Lung microvascular endothelial cell (primary cell): ENCODE data around the gene LIAS. TPM values are rescaled to one million over a fixed set of nuclear protein-coding genes. Genes with fewer than 3 reads are reported as not detected.
A peak's percentile ranks its signal among the peaks of the same experiment; 100 is the strongest.
"Not testable (repeated sequence)": the region's sequence is repeated elsewhere in the genome, so short reads cannot be mapped to it uniquely, and the experiment has no call there.

Experiments used
- DNase-seq, 2 donors: peaks; one replicate each; pipeline versions ENCODE4 v3.0.0 to v3.0.0-alpha.2; 2010; ENCODE audit warnings: low read depth in 2 of 2
- total RNA-seq: library from RNA; depleted of rRNA; stranded (reverse); fragments of >200 nt; gene quantifications from 2 replicates; pipeline ENCODE4 v1.2.1, GENCODE V29; 2014

LIAS gene
- total RNA-seq, 1 donor from 2014 or later = 2.6 TPM

DNA sequence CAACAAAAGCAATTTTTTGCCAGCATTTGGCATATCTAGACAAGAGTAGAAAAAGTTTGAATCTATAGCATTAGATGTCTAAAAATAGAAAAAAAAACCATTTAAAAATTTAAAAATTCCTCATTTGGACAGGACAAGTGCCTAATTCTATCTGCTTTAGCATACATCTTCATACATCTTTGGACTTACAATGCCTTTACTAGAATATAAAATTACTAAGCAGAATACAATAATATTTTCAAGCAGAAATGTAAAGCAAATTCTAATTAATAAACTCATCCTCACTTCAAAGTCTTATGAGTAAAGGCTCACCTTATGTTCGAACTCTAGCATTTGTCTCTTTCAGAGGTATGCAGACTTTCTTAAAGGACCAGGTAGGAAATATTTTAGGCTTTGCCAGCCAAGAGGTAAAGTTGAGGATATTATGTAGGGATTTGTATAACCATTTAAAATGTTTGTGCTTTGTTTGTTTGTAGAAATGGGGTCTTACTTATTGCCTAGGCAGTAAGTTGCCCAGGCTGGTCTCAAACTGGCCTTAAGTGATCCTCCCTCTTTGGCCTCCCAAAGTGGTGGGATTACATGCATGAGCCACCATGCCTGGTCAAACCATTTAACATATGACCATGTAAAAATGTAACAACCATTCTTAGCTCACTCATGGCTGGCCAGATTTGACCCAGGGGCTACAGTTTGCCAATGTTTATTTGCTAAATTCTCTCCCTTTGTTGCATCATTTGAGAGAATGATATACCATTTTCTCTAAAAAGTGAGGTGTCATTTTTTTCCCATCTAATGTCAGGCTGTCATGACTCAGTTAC is 39.3 kb downstream of the LIAS start:
- no peak for DNase-seq

DNA sequence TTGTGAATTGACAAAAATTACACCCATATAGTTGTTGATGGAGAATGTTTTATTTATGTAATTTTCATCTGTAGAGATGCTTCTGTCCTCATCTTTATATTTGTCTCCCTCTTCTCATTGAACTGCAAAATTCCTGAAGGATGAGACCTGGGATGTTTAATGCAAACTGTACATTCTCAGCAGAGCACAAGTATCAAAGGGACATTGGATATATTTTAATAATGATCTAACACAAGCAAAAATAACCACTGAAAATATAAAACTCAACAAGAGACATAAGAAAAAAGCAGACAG is 39.8 kb downstream of the LIAS start:
- no peak for DNase-seq

DNA sequence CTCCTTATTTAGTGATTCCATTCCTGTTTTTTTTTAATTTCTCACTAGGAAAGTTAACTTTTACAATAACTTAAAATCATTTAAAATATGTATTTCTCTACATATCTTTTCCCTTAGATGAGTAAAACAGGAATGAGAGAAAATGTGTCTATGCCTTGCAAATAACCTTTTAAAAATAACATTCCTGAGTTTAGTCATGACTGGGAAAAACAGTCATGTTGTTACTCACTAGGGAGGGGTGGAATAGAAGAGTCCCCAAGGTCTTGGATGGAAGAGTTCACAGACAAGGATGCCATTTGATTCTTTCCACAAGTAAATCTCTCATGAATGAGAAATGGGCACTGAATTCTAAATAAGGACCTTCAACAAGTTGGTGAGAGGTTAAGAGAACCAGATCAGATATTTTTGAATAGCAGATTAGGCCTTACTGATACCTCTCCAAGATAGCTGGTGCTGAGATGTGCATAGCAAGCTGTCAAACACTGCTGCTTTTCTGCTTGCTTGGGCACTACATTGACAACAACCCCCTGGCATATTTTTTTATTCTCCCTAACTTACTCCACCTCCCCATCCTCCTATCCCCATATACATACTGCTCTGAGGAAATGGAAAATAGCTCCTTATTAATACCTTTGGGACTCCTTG is 43.3 kb downstream of the LIAS start:
- peak in 1 of 2 donors; percentile 16 for DNase-seq

DNA sequence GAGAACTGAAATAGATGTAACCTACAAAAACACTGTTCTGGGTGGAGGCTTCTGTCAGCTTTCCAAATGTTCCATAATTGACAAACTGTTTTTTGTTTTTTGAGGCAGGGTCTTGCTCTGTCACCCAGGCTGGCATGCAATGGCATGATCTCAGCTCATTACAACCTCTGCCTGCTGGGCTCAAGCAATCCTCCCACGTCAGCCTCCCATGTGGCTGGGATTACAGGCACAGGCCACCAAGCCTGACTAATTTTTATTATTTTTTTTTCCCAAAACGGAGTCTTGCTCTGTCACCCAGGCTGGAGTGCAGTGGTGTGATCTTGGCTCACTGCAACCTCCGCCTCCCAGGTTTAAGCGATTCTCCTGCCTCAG is 43.8 kb downstream of the LIAS start:
- DNase-seq = not testable (repeated sequence)

DNA sequence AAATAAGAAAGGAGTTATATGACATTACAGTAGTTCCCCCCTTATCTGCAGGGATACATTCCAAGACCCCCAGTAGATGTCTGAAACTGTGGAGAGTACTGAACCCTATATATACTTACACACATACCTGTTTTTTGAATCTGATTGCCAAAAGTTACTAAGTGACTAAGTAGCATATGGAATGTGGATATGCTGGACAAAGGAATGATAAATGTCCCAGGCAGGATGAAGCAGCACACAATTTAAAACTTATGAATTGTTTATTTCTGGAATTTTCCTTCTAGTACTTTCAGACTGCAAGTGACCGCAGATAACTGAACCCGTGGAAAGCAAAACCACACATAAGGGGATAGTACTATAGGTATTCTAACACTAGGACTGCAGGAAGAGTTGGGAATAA is 45.7 kb downstream of the LIAS start:
- DNase-seq = no peak

DNA sequence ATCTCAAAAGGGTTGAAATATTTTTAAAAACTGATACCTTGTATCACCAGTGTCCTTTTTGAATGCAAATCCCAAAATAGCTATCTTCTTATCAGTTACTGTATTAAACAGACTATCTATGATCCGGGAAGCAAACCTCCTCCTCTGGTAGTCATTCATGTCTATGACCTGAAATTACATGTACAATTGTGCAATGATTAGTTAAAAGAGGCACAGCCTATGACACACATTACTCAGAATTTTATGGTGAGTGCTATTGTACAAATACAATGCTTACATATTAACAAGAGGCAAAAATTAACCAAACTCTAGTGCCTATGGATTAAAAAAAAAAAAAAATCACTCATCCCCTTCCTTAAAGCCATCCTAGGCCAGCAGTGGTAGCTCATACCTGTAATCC is 46.7 kb downstream of the LIAS start:
- no peak for DNase-seq

DNA sequence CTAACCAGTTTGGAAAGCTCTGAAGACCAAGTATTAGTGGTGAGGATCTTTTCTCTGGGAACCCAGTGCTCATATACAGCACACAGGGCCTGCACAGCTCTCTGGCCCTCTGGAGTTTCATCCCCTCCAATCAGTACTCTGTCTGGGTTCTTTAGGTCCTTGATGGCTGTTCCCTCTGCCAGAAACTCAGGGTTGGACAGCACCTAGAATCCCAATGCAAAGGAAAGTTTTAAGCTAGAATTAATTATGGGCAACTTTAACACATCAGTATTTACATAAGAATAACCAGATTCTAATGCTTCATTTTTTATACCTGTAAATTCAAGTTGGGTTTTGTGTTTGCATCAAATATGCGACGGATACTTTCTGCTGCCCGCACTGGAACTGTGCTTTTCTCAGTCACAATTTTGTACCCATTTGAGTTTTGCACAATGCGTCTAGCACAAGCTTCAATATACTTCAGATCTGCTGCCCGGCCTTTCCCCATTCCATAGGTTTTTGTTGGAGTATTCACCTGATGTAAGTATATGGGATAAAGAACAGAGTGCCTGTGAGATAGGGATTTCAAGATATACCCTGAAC is 51.6 kb downstream of the LIAS start:
- no peak for DNase-seq

DNA sequence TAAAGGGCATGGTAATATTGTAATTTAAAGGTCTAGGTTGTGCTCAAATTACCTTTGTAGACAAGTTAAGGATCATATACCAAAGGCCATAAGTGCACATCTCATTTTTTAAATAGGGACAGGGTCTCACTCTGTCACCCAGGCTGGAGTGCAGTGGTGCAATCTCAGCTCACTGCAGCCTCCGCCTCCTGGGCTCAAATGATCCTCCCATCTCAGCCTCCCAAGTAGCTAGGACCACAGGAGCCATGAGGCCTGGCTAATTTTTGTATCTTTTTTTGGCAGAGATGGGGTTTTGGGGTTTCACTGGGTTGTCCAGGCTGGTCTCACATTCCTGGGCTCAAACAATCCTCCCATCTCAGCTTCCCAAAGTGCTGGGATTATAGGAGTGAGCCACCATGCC is 55.4 kb downstream of the LIAS start:
- not testable (repeated sequence) for DNase-seq

DNA sequence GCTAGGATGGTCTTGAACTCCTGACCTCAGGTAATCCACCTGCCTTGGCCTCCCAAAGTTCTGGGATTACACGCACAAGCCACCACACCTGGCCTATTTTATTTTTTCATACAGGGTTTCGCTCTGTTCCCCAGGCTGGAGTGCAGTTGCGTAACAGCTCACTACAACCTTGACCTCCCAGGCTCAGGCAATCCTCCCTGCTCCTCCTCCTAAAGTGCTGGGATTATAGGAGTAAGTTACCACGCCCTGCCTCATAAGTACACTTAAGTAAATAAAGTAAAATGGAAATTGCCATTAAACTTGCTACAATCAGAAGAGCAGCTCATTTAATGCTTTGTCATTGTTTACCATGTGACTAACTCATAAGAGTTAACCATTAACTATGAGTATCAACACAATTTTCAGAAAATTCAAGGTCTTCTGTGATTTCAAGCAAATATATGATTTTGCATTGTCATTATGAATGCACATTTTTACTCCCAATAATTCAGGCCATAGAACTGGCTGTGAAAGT is 56.1 kb downstream of the LIAS start:
- no peak for DNase-seq

DNA sequence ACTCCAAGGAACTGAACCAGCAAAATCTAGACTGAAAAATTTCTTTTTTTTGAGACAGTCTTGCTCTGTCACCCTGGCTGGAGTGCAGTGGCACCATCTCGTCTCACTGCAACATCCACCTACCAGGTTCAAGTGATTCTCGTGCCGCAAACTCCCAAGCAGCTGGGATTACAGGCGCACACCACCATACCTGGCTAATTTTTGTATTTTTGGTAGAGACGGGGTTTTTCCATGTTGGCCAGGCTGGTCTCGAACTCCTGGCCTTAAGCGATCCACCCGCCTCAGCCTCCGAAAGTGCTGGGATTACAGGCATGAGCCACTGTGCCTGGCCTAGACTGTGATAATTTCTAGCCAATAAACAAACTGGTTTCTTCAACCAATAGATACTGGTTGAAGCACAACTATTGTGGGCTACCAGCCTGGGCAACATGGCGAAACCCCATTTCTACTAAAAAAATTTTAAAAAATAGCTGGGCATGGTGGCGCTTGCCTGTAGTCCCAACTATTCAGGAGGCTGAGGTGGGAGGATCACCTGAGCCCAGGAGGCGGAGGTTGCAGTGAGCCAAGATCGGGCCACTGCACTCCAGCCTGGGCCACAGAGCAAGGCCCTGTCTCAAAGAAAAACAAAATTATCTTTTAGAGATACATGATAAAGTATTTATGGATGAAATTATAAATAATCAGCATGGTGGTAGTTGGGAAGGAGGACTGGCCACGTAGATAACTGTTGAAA is 57.0 kb downstream of the LIAS start:
- not testable (repeated sequence) for DNase-seq

DNA sequence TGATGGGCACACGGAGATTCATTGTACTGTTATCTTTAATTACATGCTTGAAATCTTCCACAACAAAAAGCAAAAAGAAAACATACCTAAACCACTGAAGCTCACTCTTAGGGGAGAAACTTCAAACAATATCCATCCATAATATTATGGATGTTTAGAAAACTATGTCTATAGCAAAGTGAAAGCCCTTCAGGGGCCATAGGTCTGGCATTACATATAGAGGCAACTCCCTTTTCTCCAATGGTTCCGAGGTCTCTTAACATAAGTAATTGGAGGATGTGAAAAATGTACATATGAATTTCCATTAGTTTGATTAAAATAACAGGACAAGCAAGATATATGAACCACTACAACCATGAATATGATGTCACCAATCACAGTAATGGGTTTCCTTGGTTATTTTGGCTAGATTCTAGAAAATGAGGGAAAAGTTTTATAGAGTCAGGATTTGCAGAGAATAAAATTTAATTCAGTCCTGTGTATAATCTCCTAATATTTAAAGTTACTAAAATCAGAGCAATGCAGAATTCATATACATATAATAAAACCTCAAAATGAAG is 57.6 kb downstream of the LIAS start:
- no peak for DNase-seq

DNA sequence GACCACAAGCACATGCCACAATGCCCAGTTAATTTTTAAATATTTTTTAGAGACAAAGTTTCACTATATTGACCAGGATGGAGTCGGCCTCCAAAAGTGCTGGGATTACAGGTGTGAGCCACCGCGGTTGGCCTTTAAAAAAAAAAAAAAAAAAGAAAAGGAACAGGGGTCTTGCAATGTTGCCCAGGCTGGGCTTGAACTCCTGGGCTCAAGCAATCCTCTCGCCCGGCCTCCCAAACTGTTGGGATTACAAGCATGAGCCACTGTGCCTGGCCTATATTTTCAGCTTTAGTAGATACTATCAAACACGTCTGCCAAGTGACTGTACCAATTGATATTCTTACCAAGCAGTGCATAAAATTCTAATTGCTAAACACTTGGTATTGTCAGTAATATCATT is 59.6 kb downstream of the LIAS start:
- DNase-seq = no peak

DNA sequence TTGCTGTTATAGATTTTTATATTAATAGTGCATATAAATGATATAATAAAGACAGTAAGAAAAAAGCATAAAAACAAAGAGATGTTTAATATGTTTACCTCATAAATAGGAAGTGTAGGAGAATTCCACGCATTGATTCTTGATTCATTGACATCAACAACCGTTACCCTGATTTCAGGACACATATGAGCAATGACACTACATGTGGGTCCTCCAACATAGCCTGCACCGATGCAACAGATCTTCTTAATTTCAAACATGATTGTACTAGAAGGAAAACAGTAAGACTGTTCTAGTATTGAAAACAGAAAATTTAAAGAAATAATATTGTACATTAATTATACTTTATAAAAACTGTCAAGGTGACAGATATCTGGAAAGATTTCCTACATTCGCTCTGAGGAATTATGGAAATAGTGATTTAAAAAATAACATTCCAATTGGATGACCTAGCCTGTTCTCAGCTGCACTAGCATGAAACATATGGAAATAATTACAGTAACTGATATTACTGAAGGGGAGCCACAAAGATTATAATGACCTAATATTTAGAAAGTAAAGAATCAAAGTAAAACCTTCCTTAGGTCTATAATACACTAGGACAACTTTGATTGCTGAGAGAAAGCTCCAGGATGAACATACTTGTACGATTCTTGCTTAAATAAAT is 62.5 kb downstream of the LIAS start:
- DNase-seq = peak; percentile 16 to 23

DNA sequence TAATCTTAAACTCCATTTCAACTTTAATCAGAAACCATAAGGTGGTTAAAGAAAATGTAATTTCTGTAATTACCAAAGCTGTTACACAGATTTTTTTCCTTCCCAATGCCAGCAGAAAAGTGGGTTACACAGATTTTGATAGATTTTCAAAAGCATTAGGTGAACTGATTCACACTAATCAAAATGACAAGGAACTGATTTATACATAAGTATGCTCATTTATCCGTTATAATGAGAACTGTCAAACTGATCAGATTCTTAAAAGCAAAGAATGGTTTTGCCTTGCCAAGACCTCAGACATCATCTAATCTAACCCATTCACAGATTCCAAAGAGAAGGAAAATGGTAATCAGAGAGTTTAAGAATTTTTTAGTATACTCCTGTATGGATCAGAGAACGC is 63.2 kb downstream of the LIAS start:
- DNase-seq = no peak

DNA sequence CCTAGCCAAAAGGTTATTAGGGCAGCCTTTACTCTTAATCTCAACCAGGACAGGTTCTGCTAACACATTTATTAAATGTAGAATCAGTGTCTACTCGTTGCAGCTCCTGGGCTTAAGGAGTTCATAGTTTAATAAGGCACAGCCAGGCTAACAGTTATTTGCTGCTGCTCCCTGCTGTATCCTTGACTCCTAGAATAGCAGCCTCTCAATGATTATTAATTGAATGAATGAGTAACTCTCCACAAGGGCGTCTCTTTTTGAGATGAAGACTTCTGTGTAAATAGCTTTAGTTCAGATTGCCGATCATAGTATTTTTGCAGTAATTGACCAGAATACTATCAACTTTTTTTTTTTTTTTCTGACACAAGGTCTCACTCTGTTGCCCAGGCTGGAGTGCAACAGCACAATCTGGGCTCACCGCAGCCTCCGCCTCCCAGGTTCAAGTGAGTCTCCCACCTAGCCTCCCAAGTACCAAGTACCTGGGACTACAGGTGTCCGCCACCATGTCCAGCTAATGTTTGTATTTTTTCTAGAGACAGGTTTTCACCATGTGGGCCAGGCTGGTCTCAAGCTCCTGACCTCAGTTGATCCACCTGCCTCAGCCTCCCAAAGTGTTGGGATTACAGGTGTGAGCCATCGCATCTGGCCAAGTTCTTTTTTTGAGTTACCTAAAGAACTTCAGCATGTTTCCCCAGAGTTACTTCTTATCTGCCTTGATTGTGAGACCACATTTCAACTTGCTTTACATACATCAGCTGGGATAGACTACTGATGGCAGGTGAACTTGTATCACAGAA is 65.5 kb downstream of the LIAS start:
- DNase-seq = no peak

DNA sequence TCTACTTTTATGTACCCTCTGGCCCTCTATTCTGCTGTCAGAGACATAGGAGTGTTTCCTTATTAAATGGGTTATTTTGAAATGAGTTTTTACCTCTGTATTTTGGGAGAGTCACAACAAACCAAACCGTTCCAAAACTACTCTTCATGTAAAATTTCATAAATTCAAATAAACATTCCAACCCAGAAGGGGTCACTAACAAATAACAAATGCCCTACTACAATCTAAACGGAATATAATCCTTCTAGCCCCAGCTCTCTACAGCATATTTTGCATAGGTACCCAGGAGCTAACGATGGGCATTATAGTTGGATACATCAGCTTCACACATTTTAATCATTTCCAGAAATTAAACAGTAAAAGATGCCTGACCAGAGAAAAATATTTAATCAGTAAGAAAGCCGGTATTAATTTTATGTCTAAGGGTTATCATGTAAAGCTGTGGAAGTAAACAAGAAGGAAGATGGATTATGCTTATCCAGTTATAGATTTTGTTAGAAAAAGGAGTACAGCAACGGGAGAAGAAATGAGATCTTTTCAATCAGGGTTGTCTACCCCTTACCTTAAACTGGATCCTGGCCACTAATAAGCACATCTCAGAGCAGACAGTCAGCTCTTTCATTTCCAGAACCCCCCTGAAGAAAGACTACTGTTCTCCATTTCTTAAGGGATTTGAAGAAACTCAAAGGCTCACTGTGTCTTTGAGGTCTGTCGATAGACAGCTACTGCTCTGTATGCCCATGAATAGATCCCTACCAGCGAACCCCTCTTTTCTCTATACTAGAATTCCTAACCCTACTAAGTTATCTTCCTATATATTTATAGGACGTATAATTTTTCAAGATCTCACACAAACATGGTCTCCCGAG is 67.2 kb downstream of the LIAS start:
- DNase-seq = peak; percentile 6 to 12

DNA sequence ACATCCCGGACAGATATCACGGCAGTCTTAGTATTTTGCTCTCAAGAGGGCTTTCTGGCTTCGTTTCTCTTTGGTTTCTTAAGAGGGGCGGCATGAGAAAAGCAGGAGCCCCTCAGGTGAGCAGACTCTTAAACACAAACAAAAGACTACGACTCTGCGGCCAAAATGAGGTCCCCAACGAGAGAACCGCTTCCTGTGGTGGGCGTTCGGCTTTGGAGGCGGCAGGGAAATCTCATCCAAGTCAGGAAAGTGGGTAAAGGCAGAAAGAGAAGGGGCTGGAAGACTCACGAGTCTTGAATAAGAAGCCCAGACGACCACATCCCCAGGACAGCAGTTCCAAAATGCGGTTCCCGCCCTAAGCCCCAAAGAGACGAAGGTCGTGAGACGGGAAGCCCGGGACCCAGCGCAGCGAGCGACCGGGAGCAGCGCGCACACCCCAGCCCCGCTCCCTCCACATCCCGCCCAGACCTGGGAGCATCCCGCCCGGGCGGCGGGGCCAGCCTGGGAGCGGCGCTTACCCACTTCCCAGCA is 68.0 kb downstream of the LIAS start:
- no peak for DNase-seq

DNA sequence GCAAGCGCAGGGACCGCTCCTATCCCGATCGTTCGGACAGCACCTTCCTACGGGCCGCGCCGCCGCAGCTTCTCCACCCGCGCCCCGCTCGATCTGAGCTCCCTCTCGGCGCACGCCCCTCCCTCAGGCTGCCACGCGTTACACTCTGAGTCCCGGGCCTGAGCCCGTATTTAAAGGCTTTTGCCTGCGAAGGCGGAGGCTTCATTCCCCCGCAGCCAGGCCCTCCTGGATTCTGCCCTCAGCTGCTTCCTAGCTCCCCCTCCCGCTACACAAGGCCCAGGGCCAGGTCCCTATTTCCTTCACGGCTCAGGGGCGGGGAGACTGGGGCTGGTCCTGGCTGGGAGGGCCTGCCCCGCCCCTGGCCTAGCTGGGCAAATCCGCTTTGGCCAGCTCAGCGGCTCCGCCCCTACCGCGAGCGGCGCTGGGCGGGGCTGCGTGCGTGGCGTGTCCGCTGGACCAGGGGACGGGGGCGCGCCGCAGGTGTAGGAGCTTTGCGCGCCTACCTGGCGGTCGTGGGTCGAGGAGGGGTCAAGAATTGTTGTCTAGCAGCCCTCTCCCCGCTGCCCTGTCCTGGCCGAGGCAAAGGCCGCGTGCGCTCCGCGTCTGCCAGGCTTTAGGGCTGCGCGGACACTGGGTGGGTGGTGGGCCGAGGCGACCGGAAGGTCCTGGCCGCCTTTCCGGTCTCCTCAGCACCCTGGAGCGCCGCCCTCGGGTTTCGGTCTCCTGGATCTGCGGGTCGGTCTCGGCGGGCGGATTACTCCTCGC is 68.6 kb downstream of the LIAS start, which contains the start of gene UGDH:
TSS of gene UGDH (minus strand) at position 144 of the 765 bp plus-strand sequence. CDS start 5,927 bp downstream, outside the sequence.
- DNase-seq = peak; percentile 97 to 98
